ENCODE measurements around the gene HSPB6.
"Not testable (repeated sequence)": the region's sequence is repeated elsewhere in the genome, so short reads cannot be mapped to it uniquely, and the experiment has no call there.

The HSPB6 gene

GRCh38 chr19:35756377-35757230, at the start of gene HSPB6:
Gene HSPB6, minus strand, starts transcription at chr19:35757029. Its CDS starts 21 bp downstream, at chr19:35757008.
- ATAC-seq = no peak
- H3K4me3 Mint-ChIP-seq = peak within 1 kb of the TSS; percentile 86
- H3K27me3 Mint-ChIP-seq = peaks cover 31% of the 10 kb centered on the region
- peak within 1 kb of the TSS; percentile 87 for H3K27ac Mint-ChIP-seq
- peaks cover 43% of the 10 kb centered on the region for H3K36me3 Mint-ChIP-seq
- H3K4me1 Mint-ChIP-seq = peaks cover 45% of the 10 kb centered on the region
- H3K9me3 Mint-ChIP-seq = no peaks in the 10 kb centered on the region

- H3K36me3 Mint-ChIP-seq = no peaks in the 10 kb centered on the region
- peaks cover 35% of the 10 kb centered on the region for H3K27me3 Mint-ChIP-seq
- ATAC-seq = peak; percentile 22
- H3K4me3 Mint-ChIP-seq = no peak overlapping the region
- no peak overlapping the region for H3K27ac Mint-ChIP-seq
- no peaks in the 10 kb centered on the region for H3K9me3 Mint-ChIP-seq
- H3K4me1 Mint-ChIP-seq = peaks cover 11% of the 10 kb centered on the region
Observed at GRCh38 chr19:35806597-35806996, 49.8 kb upstream of the HSPB6 start.

GRCh38 chr19:35805526-35806102, 48.8 kb upstream of the HSPB6 start:
- Mint-ChIP-seq H3K27me3 (peaks cover 25% of the 10 kb centered on the region), H3K27ac (no peak overlapping the region), H3K9me3 (no peaks in the 10 kb centered on the region), H3K4me3 (no peak overlapping the region), H3K36me3 (no peaks in the 10 kb centered on the region), H3K4me1 (peaks cover 11% of the 10 kb centered on the region)
- ATAC-seq = no peak

GRCh38 chr19:35801828-35802227, 45.0 kb upstream of the HSPB6 start:
- H3K9me3 Mint-ChIP-seq = no peaks in the 10 kb centered on the region
- H3K27me3 Mint-ChIP-seq = peaks cover 34% of the 10 kb centered on the region
- H3K27ac Mint-ChIP-seq = no peak overlapping the region
- no peak for ATAC-seq
- no peak overlapping the region for H3K4me3 Mint-ChIP-seq
- H3K4me1 Mint-ChIP-seq = peaks cover 11% of the 10 kb centered on the region
- H3K36me3 Mint-ChIP-seq = no peaks in the 10 kb centered on the region

GRCh38 chr19:35797663-35798062, 40.8 kb upstream of the HSPB6 start:
- no peak for ATAC-seq
- H3K4me1 Mint-ChIP-seq = no peaks in the 10 kb centered on the region
- H3K27me3 Mint-ChIP-seq = peaks cover 61% of the 10 kb centered on the region
- H3K27ac Mint-ChIP-seq = no peak overlapping the region
- H3K9me3 Mint-ChIP-seq = no peaks in the 10 kb centered on the region
- H3K36me3 Mint-ChIP-seq = no peaks in the 10 kb centered on the region
- no peak overlapping the region for H3K4me3 Mint-ChIP-seq

- no peak for ATAC-seq
- Mint-ChIP-seq H3K27ac (no peak overlapping the region), H3K27me3 (peaks cover 69% of the 10 kb centered on the region), H3K9me3 (no peaks in the 10 kb centered on the region), H3K36me3 (no peaks in the 10 kb centered on the region), H3K4me1 (no peaks in the 10 kb centered on the region), H3K4me3 (no peak overlapping the region)
Observed at GRCh38 chr19:35796645-35797542, 40.1 kb upstream of the HSPB6 start.

- H3K36me3 Mint-ChIP-seq, H3K9me3 Mint-ChIP-seq, H3K27ac Mint-ChIP-seq, H3K4me1 Mint-ChIP-seq, H3K4me3 Mint-ChIP-seq, ATAC-seq: not testable (repeated sequence)
- H3K27me3 Mint-ChIP-seq = peaks cover 77% of the 10 kb centered on the region
Observed at GRCh38 chr19:35795564-35795963, 38.7 kb upstream of the HSPB6 start.

GRCh38 chr19:35793381-35794165, 36.7 kb upstream of the HSPB6 start:
- Mint-ChIP-seq H3K27ac (no peak overlapping the region), H3K27me3 (peaks cover 61% of the 10 kb centered on the region), H3K9me3 (no peaks in the 10 kb centered on the region), H3K4me1 (no peaks in the 10 kb centered on the region), H3K4me3 (no peak overlapping the region), H3K36me3 (no peaks in the 10 kb centered on the region)
- no peak for ATAC-seq

- H3K36me3 Mint-ChIP-seq = no peaks in the 10 kb centered on the region
- no peak overlapping the region for H3K27ac Mint-ChIP-seq
- H3K4me1 Mint-ChIP-seq = no peaks in the 10 kb centered on the region
- no peak overlapping the region for H3K4me3 Mint-ChIP-seq
- no peaks in the 10 kb centered on the region for H3K9me3 Mint-ChIP-seq
- ATAC-seq = no peak
- peaks cover 54% of the 10 kb centered on the region for H3K27me3 Mint-ChIP-seq
Observed at GRCh38 chr19:35792888-35793287, 36.1 kb upstream of the HSPB6 start.

- Mint-ChIP-seq H3K4me3 (no peak overlapping the region), H3K27me3 (peaks cover 48% of the 10 kb centered on the region), H3K9me3 (no peaks in the 10 kb centered on the region), H3K4me1 (no peaks in the 10 kb centered on the region), H3K36me3 (no peaks in the 10 kb centered on the region), H3K27ac (no peak overlapping the region)
- no peak for ATAC-seq
Observed at GRCh38 chr19:35792312-35792711, 35.5 kb upstream of the HSPB6 start.

- no peaks in the 10 kb centered on the region for H3K9me3 Mint-ChIP-seq
- ATAC-seq = no peak
- no peaks in the 10 kb centered on the region for H3K4me1 Mint-ChIP-seq
- H3K36me3 Mint-ChIP-seq = no peaks in the 10 kb centered on the region
- H3K27ac Mint-ChIP-seq = no peak overlapping the region
- no peak overlapping the region for H3K4me3 Mint-ChIP-seq
- H3K27me3 Mint-ChIP-seq = peaks cover 43% of the 10 kb centered on the region
Observed at GRCh38 chr19:35791814-35792279, 35.0 kb upstream of the HSPB6 start.

GRCh38 chr19:35790981-35791813, 34.4 kb upstream of the HSPB6 start:
- ATAC-seq = no peak
- H3K27ac Mint-ChIP-seq = no peak overlapping the region
- no peak overlapping the region for H3K4me3 Mint-ChIP-seq
- no peaks in the 10 kb centered on the region for H3K36me3 Mint-ChIP-seq
- peaks cover 37% of the 10 kb centered on the region for H3K27me3 Mint-ChIP-seq
- no peaks in the 10 kb centered on the region for H3K4me1 Mint-ChIP-seq
- no peaks in the 10 kb centered on the region for H3K9me3 Mint-ChIP-seq

- no peaks in the 10 kb centered on the region for H3K4me1 Mint-ChIP-seq
- no peaks in the 10 kb centered on the region for H3K36me3 Mint-ChIP-seq
- no peak for ATAC-seq
- H3K27ac Mint-ChIP-seq = no peak overlapping the region
- no peaks in the 10 kb centered on the region for H3K9me3 Mint-ChIP-seq
- no peak overlapping the region for H3K4me3 Mint-ChIP-seq
- peaks cover 32% of the 10 kb centered on the region for H3K27me3 Mint-ChIP-seq
Observed at GRCh38 chr19:35789978-35790944, 33.4 kb upstream of the HSPB6 start.

All from stimulated activated memory B cell treated with anti-CD40 and anti-IgM and Interleukin-4, amounts not matched to agents 10 μg/mL and 1 μg/mL and 100 μg/mL, for 72 hours (primary cell).